ENCODE measurements around the gene AKR1C2.
"Not testable (repeated sequence)": the region's sequence is repeated elsewhere in the genome, so short reads cannot be mapped to it uniquely, and the experiment has no call there.

AKR1C2 gene

DNA sequence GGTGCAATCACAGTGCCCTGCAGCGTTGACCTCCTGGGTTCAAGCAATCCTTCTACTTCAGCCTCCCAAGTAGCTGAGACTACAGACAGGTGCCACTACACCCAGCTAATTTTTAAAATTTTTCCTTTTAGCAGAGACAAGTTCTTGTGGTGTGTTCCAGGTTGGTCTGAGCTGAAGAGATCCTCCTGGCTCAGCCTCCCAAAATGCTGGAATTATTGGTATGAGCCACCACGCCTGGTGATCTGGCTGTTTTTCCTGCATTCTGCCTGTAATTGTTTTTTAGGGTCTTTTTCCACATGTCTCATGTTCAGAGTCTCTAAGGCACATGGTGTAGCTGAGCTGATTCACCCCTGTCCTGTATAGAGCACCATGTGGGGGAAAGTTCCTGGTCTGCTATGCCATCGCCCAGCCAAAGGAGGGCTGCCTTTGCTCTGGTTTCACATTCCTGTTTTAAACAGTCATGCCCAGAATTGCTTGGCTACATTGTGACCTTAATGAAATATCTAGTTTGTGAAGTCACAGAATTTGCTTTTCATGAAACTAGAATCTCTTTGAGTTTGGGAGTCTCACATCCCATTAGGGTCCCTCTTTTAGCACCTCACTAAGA is 15.1 kb upstream of the AKR1C2 start:
- not testable (repeated sequence) for H3K27ac ChIP-seq (ENCODE audit: low read depth, low read length); H3K4me1 ChIP-seq (ENCODE audit: control insufficient read depth, insufficient read depth, low read length); H3K9ac ChIP-seq (ENCODE audit: low read length); H3K4me3 ChIP-seq (ENCODE audit: low read length); H3K27me3 ChIP-seq (ENCODE audit: control insufficient read depth, insufficient read depth, low read length); H3K36me3 ChIP-seq (ENCODE audit: control insufficient read depth, insufficient read depth, low read length)

- Histone ChIP-seq H3K27me3 (ENCODE audit: control insufficient read depth, insufficient read depth, low read length) (no peaks in the 10 kb centered on the region), H3K4me3 (ENCODE audit: low read length) (no peak overlapping the region), H3K9ac (ENCODE audit: low read length) (no peak overlapping the region), H3K27ac (ENCODE audit: low read depth, low read length) (no peak overlapping the region), H3K4me1 (ENCODE audit: control insufficient read depth, insufficient read depth, low read length) (no peaks in the 10 kb centered on the region), H3K36me3 (ENCODE audit: control insufficient read depth, insufficient read depth, low read length) (no peaks in the 10 kb centered on the region)
Observed at GRCh38 chr10:5018134-5018533, 14.5 kb upstream of the AKR1C2 start.

DNA sequence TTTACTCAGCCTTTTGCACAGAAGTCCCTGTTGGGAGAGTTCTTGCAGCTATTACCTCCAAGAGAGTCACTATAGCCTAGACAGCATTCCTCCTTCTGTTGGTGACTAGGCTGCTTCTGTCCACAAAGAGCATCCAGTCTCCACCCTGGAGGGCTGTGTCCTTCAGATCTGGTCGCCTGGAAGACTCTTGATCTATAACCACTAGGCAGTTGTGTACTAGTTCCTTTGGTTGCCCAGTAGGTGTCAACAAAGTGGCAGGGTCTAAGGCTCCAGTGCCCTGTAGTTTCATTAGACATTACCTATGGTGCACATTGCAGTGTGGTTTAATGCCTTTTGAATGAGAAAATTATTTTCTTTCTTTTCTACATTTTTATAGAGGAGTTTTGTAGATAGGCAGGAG is 11.3 kb upstream of the AKR1C2 start:
- Histone ChIP-seq H3K4me3 (ENCODE audit: low read length) (no peak overlapping the region), H3K27me3 (ENCODE audit: control insufficient read depth, insufficient read depth, low read length) (no peaks in the 10 kb centered on the region), H3K36me3 (ENCODE audit: control insufficient read depth, insufficient read depth, low read length) (no peaks in the 10 kb centered on the region), H3K9ac (ENCODE audit: low read length) (no peak overlapping the region), H3K27ac (ENCODE audit: low read depth, low read length) (no peak overlapping the region), H3K4me1 (ENCODE audit: control insufficient read depth, insufficient read depth, low read length) (no peaks in the 10 kb centered on the region)

- H3K27me3 ChIP-seq (ENCODE audit: control insufficient read depth, insufficient read depth, low read length); H3K36me3 ChIP-seq (ENCODE audit: control insufficient read depth, insufficient read depth, low read length); H3K27ac ChIP-seq (ENCODE audit: low read depth, low read length); H3K9ac ChIP-seq (ENCODE audit: low read length); H3K4me3 ChIP-seq (ENCODE audit: low read length); H3K4me1 ChIP-seq (ENCODE audit: control insufficient read depth, insufficient read depth, low read length): not testable (repeated sequence)
Observed at GRCh38 chr10:5014200-5014910, 10.7 kb upstream of the AKR1C2 start.

DNA sequence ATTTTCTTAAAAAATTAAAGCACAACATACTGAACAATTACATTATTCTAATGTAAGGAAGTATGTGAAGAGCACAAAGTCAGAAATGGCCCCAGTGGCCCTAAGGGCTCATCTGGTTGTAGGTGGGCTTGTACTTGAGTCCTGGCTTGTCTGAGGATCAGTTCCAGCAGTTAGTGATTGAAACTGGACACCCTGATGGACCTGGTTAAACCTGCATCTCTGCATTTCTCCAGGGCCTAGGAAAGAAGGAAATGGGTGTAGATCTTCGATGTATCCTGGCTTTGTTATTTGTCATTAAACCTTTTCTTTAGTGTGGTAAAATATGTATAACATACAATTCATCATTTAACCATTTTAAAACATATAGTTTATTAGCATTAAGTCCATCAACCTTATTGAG is 9.7 kb upstream of the AKR1C2 start:
- Histone ChIP-seq H3K4me3 (ENCODE audit: low read length) (no peak overlapping the region), H3K27ac (ENCODE audit: low read depth, low read length) (no peak overlapping the region), H3K4me1 (ENCODE audit: control insufficient read depth, insufficient read depth, low read length) (no peaks in the 10 kb centered on the region), H3K27me3 (ENCODE audit: control insufficient read depth, insufficient read depth, low read length) (no peaks in the 10 kb centered on the region), H3K36me3 (ENCODE audit: control insufficient read depth, insufficient read depth, low read length) (no peaks in the 10 kb centered on the region), H3K9ac (ENCODE audit: low read length) (no peak overlapping the region)

- Histone ChIP-seq H3K4me1 (ENCODE audit: control insufficient read depth, insufficient read depth, low read length) (no peaks in the 10 kb centered on the region), H3K27ac (ENCODE audit: low read depth, low read length) (no peak overlapping the region), H3K9ac (ENCODE audit: low read length) (no peak overlapping the region), H3K27me3 (ENCODE audit: control insufficient read depth, insufficient read depth, low read length) (no peaks in the 10 kb centered on the region), H3K4me3 (ENCODE audit: low read length) (no peak overlapping the region), H3K36me3 (ENCODE audit: control insufficient read depth, insufficient read depth, low read length) (no peaks in the 10 kb centered on the region)
Observed at GRCh38 chr10:5012595-5012994, 8.9 kb upstream of the AKR1C2 start.

DNA sequence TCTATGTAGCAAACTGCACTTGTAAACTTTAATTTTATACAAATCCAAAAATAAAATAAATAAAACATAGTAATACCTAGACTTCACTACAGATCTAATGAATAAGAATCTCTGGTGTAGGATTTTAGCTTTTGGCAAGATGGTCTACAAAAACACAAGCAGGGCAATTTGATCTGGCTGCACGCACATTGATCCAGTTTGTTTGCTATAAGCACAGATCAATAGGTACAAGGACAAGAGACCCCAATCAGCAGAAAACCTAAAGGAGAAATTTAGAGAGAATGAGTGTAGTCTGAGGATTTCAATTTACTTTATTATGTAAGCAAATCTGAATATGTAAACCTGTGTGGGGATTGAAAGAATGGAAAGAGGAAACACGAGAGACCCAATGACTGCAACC is 7.7 kb upstream of the AKR1C2 start:
- not testable (repeated sequence) for H3K4me1 ChIP-seq (ENCODE audit: control insufficient read depth, insufficient read depth, low read length); H3K27me3 ChIP-seq (ENCODE audit: control insufficient read depth, insufficient read depth, low read length)

GRCh38 chr10:5010043-5010442 is 6.4 kb upstream of the AKR1C2 start:
- not testable (repeated sequence) for H3K27me3 ChIP-seq (ENCODE audit: control insufficient read depth, insufficient read depth, low read length); H3K36me3 ChIP-seq (ENCODE audit: control insufficient read depth, insufficient read depth, low read length); H3K9ac ChIP-seq (ENCODE audit: low read length); H3K4me1 ChIP-seq (ENCODE audit: control insufficient read depth, insufficient read depth, low read length); H3K4me3 ChIP-seq (ENCODE audit: low read length); H3K27ac ChIP-seq (ENCODE audit: low read depth, low read length)

More for the DNA sequence above, 7.7 kb upstream of the AKR1C2 start:
- H3K36me3 ChIP-seq (ENCODE audit: control insufficient read depth, insufficient read depth, low read length); H3K4me3 ChIP-seq (ENCODE audit: low read length); H3K27ac ChIP-seq (ENCODE audit: low read depth, low read length); H3K9ac ChIP-seq (ENCODE audit: low read length): not testable (repeated sequence)

DNA sequence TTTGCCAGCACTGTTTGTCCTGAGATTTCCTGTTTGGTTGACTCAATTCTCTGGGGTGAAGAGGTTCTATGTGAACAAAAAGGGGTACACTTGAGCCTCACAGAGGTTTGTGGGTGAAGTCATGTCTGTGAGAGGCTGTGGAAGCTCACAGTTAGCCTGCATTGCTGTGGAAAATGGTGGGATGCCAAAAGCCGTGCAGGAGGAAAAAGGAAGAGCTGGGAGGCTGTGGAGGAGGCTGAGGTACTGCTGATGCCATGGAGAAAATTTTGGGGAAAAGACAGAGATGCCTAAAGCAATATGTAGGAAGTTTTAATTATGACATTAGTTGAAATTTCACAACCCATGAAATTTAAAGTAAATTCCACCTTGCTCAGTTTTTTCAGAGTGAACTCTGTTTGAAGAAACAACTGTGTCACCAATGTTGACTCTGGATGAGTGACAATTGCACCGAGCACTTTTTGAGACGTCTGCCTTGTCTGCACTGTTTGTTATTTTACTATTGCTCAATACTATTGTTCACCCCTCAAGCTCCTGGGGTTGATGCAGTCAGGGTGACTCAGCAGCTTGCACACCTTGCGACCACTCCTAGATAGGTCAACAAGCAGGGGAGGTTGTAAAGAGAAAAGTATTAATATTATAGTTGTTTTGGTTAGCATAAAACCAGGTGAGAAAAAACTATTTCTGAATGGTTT is 5.3 kb upstream of the AKR1C2 start:
- H3K27me3 ChIP-seq (ENCODE audit: control insufficient read depth, insufficient read depth, low read length); H3K36me3 ChIP-seq (ENCODE audit: control insufficient read depth, insufficient read depth, low read length); H3K4me3 ChIP-seq (ENCODE audit: low read length); H3K9ac ChIP-seq (ENCODE audit: low read length); H3K27ac ChIP-seq (ENCODE audit: low read depth, low read length); H3K4me1 ChIP-seq (ENCODE audit: control insufficient read depth, insufficient read depth, low read length): not testable (repeated sequence)

DNA sequence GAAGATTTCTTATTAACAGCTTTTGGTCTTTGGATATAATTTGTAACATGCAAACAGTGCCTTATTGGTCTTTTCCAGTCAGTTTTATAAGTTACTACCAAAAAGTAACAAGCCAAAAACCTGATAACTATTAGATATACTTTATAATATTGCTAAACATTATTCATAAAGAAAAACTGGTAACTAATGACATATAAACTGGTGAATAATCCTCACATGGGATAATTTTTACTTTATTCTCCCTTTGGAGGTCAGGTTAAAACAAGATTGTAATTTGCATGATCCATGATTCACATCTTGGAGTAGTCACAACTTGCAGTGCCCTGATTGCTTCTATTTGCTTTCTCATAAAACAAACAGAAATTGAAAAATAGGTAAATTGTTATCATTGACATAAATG is 844 bp upstream of the AKR1C2 start:
- not testable (repeated sequence) for H3K27me3 ChIP-seq (ENCODE audit: control insufficient read depth, insufficient read depth, low read length); H3K4me1 ChIP-seq (ENCODE audit: control insufficient read depth, insufficient read depth, low read length); H3K9ac ChIP-seq (ENCODE audit: low read length); H3K36me3 ChIP-seq (ENCODE audit: control insufficient read depth, insufficient read depth, low read length); H3K4me3 ChIP-seq (ENCODE audit: low read length); H3K27ac ChIP-seq (ENCODE audit: low read depth, low read length)

- H3K4me1 ChIP-seq (ENCODE audit: control insufficient read depth, insufficient read depth, low read length); H3K36me3 ChIP-seq (ENCODE audit: control insufficient read depth, insufficient read depth, low read length); H3K4me3 ChIP-seq (ENCODE audit: low read length); H3K27ac ChIP-seq (ENCODE audit: low read depth, low read length); H3K9ac ChIP-seq (ENCODE audit: low read length); H3K27me3 ChIP-seq (ENCODE audit: control insufficient read depth, insufficient read depth, low read length): not testable (repeated sequence)
Observed at GRCh38 chr10:5004030-5004385, 351 bp upstream of the AKR1C2 start.

DNA sequence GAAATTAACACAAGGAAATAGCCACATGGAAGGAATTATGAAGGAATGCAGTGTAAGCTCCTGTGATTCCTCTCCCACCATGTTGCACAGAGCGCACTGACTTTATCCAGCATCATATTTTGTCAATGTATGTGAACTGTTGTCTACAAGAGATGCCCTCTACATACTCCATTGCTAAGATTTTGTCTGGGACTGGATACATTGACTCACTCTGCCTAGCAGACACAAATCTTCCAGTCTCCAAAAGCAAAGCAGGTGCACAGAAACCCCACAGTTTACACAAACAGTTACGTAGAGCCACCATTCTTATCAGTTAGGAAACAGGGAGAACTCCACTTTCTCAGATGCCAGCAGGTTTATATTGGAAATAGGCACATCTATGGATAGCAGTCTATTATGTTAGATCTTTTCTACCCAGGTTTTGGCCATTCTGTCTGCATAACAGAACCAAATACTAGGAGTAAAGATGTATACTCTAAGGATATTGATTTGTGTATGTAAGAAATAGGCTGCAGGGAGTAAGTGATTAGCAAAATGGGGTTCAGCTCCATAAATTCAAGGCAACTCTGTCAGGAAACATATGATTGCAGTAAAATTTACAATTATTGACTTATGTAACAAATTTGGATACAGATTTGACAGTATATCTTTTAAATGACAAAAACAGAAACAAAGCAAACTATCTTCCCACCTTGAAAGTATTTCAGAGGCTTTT is 1.5 kb downstream of the AKR1C2 start:
- Histone ChIP-seq H3K9ac (ENCODE audit: low read length) (no peak overlapping the region), H3K4me3 (ENCODE audit: low read length) (peak overlapping the region; percentile 4)

More for the DNA sequence above, 1.5 kb downstream of the AKR1C2 start:
- Histone ChIP-seq H3K27ac (ENCODE audit: low read depth, low read length) (no peak overlapping the region), H3K27me3 (ENCODE audit: control insufficient read depth, insufficient read depth, low read length) (no peaks in the 10 kb centered on the region), H3K4me1 (ENCODE audit: control insufficient read depth, insufficient read depth, low read length) (no peaks in the 10 kb centered on the region), H3K36me3 (ENCODE audit: control insufficient read depth, insufficient read depth, low read length) (peaks cover 2% of the 10 kb centered on the region)
